ENCODE results near the gene TRIM10.

DNA sequence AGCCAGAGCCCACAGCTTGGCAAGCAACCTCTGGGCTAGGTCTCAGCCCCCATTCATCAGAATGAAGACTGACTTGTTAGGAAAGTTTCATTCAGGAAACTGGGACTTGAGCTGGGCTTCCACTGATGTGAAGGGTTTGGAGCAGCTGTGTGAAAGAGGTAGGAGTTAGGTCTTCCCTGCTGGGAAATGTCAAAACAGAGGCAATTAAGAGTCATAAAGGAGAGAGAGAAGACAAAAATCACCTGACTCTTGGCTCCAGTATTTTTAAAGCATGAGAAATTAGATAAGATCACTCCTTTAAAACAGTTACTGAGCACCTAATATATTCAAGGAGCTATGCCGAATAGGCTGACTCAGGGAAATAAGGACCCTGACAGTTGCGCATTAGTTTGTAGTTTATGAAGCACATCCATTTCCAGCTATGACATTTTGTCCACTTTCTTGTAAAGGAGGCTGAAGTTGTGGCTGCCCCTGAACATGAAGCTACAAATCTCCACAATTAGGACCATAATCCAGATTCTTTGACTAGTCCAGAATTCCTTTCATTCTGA lies 29.0 kb downstream of the TRIM10 start:
- TF ChIP-seq CREB1 (IDR thresholded peaks at IDR 0.05; ENCODE audit: low read depth) (no peak), YY1 (IDR thresholded peaks at IDR 0.05; ENCODE audit: low read depth) (no peak), EP300 (IDR thresholded peaks at IDR 0.05; ENCODE audit: borderline replicate concordance) (no peak), NFIC (IDR thresholded peaks at IDR 0.05) (no peak)
- TF ChIP-seq, protein P1, sequence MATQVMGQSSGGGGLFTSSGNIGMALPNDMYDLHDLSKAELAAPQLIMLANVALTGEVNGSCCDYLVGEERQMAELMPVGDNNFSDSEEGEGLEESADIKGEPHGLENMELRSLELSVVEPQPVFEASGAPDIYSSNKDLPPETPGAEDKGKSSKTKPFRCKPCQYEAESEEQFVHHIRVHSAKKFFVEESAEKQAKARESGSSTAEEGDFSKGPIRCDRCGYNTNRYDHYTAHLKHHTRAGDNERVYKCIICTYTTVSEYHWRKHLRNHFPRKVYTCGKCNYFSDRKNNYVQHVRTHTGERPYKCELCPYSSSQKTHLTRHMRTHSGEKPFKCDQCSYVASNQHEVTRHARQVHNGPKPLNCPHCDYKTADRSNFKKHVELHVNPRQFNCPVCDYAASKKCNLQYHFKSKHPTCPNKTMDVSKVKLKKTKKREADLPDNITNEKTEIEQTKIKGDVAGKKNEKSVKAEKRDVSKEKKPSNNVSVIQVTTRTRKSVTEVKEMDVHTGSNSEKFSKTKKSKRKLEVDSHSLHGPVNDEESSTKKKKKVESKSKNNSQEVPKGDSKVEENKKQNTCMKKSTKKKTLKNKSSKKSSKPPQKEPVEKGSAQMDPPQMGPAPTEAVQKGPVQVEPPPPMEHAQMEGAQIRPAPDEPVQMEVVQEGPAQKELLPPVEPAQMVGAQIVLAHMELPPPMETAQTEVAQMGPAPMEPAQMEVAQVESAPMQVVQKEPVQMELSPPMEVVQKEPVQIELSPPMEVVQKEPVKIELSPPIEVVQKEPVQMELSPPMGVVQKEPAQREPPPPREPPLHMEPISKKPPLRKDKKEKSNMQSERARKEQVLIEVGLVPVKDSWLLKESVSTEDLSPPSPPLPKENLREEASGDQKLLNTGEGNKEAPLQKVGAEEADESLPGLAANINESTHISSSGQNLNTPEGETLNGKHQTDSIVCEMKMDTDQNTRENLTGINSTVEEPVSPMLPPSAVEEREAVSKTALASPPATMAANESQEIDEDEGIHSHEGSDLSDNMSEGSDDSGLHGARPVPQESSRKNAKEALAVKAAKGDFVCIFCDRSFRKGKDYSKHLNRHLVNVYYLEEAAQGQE (IDR thresholded peaks at IDR 0.05; ENCODE audit: low read depth): no peak

Data from Ishikawa (cell line).